Measurements from ENCODE around the gene GNG7. TPM values are rescaled to one million over a fixed set of nuclear protein-coding genes. Genes with fewer than 3 reads are reported as not detected.

GNG7 gene
- polyA plus RNA-seq, 1 donor = 2.4 TPM

GRCh38 chr19:2461751-2462634, 240.5 kb downstream of the GNG7 start:
- peak; percentile 76 for DNase-seq

Other genes with a start within 250 kb of the GNG7 start
- gene LMNB2, start 245.7 kb downstream of the GNG7 start, polyA plus RNA-seq (ENCODE audit: insufficient read length) = 69.3 TPM
- gene GADD45B, start 226.6 kb downstream of the GNG7 start, polyA plus RNA-seq (ENCODE audit: insufficient read length) = 8.3 TPM
- gene DIRAS1, start 18.7 kb upstream of the GNG7 start, polyA plus RNA-seq (ENCODE audit: insufficient read length) = 1.3 TPM
- gene SLC39A3, start 37.3 kb upstream of the GNG7 start, polyA plus RNA-seq (ENCODE audit: insufficient read length) = 14.8 TPM
- 105 TPM for gene SGTA, start 80.6 kb upstream of the GNG7 start, polyA plus RNA-seq (ENCODE audit: insufficient read length)
- 54.2 TPM for gene THOP1, start 82.8 kb upstream of the GNG7 start, polyA plus RNA-seq (ENCODE audit: insufficient read length)
- 7.2 TPM for gene ZNF554, start 117.2 kb upstream of the GNG7 start, polyA plus RNA-seq (ENCODE audit: insufficient read length)
- 13.3 TPM for gene ZNF555, start 138.8 kb upstream of the GNG7 start, polyA plus RNA-seq (ENCODE audit: insufficient read length)
- 45.1 TPM for gene ZNF556, start 164.6 kb upstream of the GNG7 start, polyA plus RNA-seq (ENCODE audit: insufficient read length)
- gene ZNF57, start 198.2 kb upstream of the GNG7 start, polyA plus RNA-seq (ENCODE audit: insufficient read length) = 3.2 TPM
- 4.0 TPM for gene ZNF77, start 242.3 kb upstream of the GNG7 start, polyA plus RNA-seq (ENCODE audit: insufficient read length)